ENCODE data around the gene DSCAML1.

Gene DSCAML1

DNA sequence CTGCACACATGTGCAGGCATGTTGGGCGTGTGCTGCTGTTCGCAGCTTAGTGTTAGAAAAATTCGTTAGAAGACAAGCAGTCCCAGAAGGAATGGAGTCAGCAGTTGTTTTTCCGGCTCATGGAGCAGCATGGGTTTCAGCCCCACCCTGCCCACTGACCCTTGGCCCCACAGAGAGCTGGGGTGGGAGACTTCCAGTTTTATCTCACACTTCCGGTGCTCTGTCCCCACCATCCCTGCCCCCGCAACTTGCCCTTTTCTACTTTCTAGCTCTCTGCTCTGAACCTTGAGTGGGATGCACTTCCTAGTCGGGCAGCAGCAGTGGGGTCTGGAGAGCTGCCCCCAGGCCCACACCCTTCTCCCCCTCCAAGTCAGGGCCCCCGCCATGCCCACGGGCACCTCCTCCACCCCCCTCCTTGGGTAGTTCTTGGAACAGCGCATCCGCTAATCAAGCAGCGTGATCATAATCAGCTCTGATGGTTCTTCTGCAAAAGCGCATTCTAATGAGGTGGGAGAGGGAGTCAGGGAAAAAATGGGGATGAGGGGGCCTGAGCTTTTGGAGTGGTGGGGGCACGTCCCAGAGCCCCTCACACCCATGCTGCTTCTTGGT lies 285.0 kb downstream of the DSCAML1 start:
- DNase-seq = no peak

GRCh38 chr11:117511483-117511930 lies 285.5 kb downstream of the DSCAML1 start:
- no peak for DNase-seq

- DNase-seq = no peak
Measured at GRCh38 chr11:117510646-117511045, 286.4 kb downstream of the DSCAML1 start.

GRCh38 chr11:117509543-117509942 lies 287.5 kb downstream of the DSCAML1 start:
- no peak for DNase-seq

DNA sequence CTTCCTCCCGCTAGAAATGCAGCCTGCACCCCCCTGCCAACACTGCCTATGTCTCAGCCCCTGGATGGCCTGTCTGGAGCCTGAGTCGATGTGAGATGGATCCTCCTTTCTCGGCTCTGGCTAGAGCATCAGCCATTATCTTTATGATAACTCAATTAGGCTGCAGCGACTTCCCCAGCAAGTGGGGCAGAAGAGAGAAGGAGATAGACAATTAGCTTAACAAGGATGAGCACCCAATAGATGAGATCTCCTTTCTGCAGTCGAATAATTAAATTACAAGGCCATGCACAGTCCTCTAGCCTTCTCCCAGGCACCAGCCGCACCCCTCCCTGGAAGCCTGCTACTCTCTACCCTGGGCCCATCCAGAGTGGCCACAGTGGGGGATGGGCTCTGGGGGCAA lies 290.0 kb downstream of the DSCAML1 start:
- no peak for DNase-seq

DNA sequence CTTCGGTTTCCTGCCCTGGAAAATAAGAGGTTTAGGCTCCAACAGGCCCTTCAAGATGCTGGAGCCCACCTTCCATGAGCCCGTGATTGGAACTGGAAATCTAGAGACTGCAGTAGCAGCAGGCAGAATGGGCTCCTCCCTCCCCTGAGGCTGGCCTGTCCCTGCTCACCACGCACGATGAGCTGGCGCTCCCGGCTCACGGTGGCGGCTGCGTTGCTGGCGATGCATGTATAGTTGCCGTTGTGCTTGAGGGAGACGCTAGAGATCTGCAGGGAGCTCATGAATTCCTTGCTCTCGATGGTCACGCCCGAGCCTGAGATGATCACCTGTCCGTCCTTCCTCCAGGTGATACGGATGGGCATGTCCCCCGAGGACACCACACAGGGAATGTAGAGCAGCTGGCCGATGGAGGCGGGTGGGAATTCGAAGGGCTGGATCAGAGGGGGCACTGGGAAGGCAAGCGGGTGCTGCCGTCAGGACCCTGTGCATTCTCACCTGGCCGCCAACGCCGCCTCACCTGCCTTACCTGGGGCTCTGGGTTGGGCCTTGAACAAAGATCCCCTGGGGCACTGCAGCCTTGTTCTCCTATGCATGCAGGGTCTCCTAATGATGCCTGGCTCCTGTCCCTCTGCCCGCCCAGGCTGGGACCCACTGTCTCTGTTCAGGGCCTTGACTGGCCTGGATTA lies 291.6 kb downstream of the DSCAML1 start:
- no peak for DNase-seq

GRCh38 chr11:117502779-117503100 lies 294.3 kb downstream of the DSCAML1 start:
- no peak for DNase-seq

DNA sequence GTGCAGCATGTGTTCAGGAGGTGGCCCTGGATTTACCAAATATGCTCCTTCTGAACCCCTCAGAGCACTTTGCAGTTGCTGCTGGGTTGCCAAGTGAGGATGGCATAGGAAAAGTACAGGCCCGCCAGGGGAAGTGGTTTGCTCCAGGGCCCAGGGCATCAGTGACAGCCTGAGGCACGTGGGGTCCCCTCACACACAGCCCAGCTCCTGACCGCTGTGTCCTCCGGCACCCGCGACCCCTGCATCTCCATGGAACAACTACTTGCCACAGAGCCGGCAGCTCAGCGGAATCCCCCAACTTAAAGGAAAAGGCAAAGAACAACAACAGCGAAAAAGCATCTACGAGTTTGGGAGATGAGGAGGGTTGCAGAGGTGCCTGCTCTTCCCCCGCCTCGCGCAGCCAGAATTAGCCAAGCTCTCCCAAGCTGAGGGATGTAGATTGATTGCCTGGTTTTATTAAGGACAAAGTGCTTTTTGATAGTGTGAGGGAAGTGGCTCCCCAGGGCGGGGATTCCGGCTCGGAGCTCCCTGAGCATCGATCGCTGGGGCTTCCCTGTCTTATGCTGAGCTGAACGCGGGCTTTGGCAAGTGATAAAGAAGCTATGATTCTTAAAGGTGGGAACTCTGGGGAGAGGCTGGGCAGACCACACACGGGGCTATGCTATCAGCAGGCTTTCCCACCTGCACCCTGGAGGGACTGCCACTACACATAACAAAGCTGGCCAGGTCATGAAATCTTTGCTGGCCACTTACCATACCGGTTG lies 294.8 kb downstream of the DSCAML1 start:
- no peak for DNase-seq

DNA sequence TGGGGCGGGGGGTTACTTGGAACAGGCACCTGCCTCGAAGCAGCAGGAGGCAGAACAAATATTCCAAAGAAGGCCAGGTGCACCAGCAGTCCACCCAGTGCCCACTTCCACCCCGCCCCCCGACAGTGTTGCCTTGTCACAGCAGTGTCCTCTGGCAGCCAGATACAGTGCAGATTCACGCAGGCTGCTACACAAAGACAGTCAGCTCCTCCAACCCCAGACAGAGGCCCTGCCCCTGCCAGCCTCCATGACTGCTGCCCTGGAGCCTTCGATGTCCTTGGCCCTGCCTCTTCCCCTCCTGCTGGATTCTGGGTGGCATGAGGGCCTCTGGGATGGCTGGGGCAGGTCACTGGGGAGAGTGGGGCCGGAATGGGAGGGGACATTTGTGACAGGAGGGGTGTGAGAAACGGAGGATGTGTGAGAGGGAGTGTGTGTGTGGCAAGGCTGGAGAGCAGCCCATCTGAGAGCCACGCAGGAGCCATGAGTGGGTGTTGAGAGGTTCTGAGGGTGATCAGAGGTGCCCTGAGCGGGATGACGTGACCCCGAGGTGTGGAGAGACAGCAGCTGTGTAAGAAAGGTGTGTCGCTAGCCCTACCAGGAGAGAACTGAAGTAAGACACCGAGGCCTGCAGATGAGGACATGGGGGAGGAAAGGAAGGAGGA lies 295.6 kb downstream of the DSCAML1 start:
- no peak for DNase-seq

DNA sequence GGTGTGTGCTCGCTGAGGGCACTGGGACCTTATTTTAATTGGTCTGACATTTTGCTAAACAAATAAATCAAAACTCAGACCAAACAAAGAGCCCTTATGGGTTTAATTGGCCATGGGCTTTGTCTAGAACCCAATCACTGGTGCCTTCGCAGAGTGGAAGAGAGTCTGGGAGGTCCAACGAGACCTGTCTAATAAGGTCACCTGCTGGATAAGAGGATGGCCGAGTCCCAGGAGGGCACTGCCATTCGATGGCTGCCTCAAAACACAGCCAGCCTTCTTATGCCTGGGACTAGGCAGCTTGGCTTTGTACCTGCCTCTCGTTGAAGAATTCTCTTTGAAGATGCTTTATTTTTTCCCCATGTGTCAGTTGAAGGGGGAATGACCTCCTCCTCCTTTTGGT lies 298.2 kb downstream of the DSCAML1 start:
- DNase-seq = no peak

DNA sequence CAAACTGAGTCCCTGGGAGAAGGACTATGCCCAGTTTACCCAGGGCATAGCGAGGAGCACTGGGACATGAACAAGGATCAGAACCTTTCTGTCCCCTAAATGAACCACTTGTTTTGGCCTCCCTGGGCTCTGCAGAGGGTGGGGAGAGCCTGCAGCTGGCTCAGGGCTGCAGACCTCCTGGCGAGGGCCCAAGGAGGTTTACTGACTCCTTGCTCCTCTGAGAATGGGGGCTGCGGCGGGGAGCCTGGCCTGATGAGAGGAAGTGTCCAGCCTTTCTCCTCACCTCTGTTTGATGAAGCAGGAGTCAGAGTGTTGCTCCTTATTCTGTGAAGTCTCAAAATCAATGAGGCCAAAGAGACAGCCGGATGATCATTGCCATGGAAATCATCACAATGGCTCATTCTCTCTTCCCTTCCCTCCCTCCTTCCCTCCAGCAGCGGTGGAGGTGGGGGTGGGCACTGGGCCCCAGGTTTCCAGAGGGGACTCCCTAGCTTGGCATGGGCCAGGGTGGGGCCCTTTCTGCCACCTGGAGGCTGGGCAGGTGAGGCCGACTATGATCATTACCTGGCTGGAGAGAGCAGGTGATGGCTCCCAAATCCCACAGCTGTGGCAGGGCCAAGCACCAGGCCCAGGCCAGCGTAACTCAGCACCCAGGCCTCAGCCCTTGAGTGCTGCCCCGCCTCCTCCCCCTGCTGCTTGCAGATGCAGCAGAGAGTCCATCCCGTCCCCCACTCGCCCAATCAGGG lies 299.6 kb downstream of the DSCAML1 start:
- no peak for DNase-seq

GRCh38 chr11:117495357-117495756 lies 301.7 kb downstream of the DSCAML1 start:
- DNase-seq = no peak

GRCh38 chr11:117492578-117493251 lies 304.3 kb downstream of the DSCAML1 start:
- no peak for DNase-seq

DNA sequence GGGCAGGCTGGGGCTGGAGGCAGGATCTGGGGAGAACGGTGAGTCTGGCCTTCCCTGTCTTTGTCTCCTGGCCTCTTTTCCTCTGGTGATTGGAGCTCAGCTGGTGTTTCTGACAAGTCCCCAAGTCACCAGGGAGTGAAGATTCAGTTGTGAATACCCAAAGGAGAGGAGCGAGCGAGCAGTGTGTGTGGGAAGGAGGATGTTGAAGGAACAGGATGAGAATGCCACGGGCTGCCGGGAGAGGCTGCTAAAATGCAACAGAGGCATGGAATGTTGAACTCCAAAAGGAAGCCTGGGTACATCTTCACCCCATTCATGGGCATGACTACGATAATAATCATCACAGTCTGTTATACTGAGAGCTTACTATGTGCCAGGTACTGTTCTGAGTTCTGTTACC lies 306.1 kb downstream of the DSCAML1 start:
- no peak for DNase-seq

DNA sequence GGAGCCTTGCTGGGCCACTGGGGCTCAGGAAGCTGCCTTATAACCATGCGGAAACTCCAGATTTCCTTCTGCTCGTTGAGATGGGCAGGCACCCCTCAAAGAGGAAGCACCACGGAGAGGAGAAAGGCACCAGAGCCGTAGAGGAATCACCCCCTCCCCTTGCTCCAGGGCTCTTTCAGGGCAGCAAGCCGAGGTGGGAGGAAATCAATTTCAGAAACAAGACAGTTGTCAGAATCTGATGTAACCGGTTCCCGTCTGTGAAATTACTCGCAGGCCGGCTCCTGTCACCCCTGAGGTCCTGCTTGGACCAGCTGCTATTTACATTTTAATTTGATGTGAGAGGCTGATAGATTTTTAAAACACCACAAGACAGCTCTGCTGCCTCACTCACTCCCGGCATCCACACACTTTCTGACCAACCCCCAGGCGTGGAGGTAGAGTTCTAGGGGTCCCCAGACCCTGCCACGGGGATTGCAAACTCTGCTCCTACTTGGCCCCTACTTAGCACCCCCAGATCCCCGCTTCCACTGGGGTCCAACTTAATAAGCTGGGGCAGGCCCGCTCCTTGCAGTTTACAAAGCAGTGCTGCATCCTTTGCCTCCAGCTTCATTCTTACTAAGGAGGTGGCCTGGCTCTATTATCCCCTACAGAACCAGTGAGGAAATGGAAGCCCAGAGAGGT lies 306.9 kb downstream of the DSCAML1 start:
- DNase-seq = no peak

GRCh38 chr11:117488996-117489952 lies 307.7 kb downstream of the DSCAML1 start:
- DNase-seq = no peak

DNA sequence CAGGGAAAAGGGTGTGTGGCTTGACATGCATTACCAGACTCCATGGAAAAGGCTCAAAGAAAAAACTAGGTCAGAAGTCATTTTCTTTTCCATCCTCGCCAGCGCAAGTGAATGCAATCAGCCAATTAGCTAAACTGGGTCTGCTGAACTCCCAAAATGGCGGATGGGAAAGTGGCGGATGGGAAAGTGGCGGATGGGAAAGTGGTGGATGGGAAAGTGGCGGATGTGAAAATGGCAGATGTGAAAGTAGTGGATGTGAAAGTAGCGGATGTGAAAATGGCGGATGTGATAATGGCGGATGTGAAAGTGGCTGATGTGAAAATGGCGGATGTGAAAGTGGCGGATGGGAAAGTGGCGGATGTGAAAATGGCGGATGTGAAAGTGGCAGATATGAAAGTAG lies 311.0 kb downstream of the DSCAML1 start:
- DNase-seq = no peak

- DNase-seq = no peak
Measured at GRCh38 chr11:117484156-117484555, 312.9 kb downstream of the DSCAML1 start.

- DNase-seq = no peak
Measured at GRCh38 chr11:117483372-117483771, 313.6 kb downstream of the DSCAML1 start.

- DNase-seq = no peak
Measured at GRCh38 chr11:117482881-117483280, 314.1 kb downstream of the DSCAML1 start.

- DNase-seq = no peak
Measured at GRCh38 chr11:117481885-117482284, 315.1 kb downstream of the DSCAML1 start.
